Stimulated activated CD4-positive, alpha-beta T cell treated with anti-CD3 and anti-CD28 coated beads, Interleukin-4, amount 100 ng/mL, for 1 hour (primary cell): ENCODE data around the gene ACOXL.

Experiments used
- DNase-seq: peaks from one replicate; pipeline ENCODE4 v3.0.0-alpha.2; 2020

Gene ACOXL

DNA sequence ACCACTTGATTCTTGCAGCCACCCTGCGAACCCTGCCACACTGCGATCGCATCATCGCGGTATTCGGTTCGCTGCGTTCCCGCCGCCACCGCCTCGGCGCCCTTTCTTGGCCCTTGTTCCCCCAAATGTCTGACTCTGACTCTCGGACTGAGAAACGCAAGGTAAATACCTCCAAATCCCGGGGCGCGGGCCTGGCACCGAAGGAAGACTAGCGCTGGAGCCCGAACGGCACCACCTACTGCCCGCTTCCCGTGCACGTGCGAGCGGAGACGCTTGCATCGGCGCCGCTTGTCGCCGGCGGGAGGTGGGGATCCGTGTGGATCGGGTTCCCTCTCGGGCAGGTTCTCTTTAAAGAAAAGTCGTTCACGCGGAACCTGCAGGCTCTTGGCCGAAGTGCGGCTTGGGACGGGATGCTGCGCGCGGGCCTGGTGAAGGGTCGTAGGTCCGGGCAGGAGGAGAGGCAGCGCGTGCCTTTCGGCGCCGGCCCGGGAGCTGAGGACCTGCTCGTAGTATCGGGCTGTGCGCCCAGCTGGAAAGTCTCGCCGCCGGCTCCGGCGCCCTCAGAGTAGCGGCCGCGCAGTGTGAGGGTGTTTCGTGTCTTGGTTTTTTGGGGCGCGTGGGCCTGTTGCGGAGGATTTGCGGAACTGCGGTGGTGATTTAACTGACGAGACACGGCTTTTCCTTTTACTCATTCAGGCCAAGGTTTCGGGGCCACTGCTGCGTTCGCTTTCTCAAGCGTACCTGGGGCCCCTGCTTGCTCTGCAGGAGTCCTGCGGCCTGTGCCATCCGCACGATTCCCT lies 388.9 kb downstream of the ACOXL start:
- peak; percentile 50 for DNase-seq

DNA sequence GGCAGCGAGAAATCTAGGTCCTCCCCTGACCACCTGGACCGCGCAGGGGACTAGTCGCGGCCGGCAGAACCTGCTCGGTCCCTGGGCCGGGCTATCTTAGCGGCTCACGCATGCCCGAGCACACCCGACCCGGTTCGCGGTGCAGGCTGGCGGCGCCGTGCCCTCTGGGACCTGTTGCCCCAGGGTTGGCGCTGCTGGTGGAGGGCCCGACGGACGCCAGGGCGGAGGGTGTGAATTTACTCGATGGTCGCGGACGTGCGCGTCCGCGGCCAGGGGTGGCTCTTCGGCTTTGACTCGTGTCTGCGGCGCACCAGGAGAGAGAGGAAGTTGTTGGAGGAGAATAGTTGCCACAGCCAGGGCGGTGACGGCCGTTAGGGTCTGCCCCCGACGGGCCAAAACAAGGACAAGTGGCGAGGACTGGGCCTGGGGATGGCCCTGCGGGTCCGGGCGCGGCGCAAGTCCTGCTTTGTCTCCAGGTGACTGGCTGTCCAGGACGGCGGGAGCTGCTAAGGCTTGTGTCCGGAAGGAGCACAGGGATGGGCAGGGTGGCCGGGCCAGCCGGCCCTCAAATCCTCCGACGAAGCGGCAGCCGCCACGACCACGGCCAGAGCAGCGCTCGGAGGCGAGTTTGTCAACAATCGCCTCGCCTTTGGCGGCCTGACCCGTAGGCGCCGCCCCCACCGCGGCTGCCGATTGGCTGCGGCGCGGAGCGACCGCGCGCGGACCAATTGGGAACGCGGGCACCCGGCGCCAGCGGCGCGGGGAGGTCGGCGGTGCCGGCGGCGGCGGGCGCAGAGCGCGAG lies 389.7 kb downstream of the ACOXL start:
- DNase-seq: peak; percentile 79

DNA sequence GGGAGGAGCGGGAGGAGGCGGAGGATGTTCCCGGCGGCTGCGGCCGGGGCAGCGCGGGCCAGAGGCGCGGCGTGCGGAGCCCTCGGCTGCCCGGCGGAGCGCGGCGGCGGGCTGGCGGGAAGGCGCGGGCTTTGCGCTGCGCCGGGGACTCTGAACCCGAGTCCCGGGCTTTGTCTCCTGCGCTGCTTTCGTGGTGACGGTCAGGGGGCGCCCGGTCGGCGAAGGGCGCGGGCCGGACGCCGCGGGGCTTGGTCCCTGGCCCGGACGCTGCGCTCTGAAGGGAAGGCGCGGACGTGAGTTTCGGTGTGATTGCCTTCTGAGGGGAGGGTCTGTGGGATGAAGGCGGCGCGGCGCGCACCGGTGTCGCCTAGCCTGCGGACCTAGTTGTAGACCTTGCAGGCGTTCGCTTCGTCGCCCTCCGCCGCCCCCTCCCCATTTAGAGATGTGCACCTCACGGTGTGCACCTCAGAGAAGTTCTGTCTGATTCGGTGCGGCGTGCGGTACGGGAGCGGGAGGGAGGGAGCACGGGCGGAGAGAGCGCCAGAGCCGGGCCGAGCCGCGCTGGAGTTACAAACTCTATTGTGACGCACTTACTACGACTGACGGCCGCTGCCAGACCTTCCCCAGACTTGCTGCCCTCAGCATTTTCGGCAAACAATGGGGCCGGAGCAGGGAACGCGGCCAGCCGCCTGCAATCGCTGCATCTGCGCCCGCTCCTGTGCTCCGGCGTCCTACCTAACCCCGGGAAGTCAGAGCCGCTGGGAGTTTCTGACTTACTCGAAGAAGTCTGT lies 390.5 kb downstream of the ACOXL start:
- peak; percentile 33 for DNase-seq

DNA sequence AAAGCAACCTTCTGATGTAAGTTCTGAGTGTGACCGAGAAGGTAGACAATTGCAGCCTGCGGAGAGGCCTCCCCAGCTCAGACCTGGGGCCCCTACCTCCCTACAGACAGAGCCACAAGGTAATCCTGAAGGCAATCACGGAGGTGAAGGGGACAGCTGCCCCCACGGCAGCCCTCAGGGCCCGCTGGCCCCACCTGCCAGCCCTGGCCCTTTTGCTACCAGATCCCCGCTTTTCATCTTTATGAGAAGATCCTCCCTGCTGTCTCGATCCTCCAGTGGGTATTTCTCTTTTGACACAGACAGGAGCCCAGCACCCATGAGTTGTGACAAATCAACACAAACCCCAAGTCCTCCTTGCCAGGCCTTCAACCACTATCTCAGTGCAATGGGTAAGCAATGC lies 391.4 kb downstream of the ACOXL start:
- no peak for DNase-seq

DNA sequence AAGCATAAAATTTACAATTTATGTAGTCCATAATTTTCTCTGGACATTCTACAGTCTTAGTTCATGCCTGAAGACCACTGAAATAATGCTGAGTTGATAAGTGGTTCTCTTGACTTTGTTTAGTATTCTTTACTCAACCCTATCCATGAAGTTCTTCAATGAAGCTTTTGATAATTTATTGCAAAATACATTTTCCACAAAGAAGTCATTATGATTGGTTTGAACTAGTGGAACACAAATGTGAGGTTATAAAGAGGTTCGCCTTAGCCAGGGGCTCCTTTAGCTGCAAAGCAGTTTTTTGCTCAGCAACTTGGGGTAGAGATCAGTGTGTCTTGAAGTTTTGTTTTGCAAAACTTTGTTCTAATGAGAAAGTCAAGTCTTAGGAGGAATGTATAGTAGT lies 394.2 kb downstream of the ACOXL start:
- DNase-seq: no peak

DNA sequence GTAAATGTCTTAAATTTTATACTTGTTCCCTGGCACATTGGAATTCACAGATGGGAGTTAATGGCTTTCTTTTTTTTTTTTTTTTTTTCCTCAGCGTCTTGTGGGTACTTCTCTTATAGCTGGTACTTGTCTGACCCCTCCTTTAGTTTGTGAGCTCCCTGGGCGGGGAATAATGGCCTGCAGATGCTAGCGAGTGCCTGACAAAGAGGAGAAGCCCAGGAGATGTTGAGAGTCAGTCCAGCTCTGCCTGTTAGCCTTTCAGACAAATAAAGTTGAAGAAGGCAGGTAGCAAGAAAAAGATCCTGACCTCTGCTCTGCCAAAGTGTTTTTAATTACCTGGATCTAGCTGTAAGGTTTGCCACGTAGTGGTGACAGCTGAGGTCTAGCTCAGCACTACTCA lies 395.0 kb downstream of the ACOXL start:
- no peak for DNase-seq

DNA sequence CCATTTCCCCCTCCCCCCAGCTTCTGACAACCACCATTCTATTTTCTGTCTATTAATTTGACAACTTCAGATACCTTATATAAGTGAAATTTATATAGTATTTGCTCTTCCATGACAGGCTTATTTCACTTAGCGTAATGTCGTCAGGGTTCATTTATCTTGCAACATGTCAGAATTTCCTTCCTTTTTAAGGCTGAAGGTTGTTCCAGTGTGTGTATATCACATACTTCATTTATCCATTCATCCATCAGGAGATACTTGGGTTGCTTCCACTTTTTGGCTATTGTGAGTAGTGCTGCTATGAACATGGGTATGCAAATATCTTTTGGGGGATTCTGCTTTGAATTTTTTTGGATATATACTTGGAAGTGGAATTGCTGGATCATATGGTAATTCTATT lies 395.7 kb downstream of the ACOXL start:
- DNase-seq: no peak

DNA sequence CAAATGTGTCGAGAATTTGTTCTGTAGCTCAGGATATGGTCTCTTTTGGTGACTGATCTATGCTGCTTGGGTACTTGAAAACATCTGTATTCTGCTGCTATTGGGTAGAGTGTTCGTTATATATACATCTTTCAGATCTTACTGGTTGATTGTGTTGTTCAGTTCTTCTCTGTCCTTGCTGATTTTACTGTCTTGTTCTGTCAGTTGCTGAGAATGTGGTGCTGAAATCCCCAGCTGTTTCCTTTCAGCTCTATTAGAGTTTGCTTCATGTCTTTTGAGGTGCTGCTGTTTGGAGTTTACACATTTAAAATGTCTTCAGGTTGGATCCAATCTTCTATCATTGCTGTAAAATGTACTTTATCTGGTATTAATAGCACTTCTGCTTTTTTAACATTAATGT lies 401.2 kb downstream of the ACOXL start:
- DNase-seq: no peak

DNA sequence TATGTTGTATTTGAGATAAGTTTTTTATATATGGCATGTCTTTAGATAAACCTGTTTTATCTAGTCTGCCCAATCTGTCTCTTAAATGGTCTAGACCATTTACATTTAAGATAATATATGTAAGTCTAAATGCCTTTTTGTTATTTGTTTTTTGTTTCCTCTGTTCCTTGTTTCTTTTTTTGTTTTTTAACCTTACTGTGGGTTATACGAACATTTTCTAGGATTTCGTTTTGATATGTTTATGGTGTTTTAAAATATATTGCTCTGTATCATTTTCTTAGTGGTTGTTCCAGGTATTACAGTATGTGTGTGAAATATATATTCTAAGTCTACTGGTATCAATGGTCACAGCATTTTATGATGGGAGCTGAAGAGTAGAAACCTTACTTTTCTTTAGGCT lies 401.7 kb downstream of the ACOXL start:
- DNase-seq: no peak

DNA sequence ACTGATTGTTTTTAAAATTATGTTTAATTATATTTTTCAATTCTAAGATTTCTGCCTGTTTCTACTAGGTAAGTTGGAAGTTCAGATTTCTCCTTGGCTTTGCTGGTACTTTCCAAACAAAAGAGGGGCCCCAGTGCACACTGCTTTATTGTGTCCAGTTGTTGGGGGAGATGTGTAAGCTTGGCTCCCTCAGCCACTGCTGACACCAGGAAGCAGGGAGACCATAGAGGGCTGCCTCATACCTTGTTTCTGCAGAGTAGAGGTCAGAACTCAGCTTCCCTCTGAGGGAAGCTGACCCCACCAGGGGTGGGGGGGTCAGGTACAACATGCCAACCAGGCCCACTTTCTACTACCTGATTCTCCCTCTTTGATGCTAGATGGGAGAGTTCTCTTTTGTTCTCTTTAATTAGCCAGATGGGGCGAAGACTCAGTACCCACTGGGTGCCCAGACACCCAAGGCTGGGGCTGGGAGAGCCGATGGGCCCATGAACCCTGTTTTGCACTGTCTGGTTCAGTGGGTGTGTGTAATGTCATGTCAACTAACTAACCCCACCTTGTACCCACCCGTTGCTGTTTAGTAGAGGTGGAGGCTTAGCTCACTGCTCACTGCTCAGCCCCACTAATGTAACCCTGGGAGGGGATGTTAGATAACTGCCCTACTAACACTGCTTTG lies 403.0 kb downstream of the ACOXL start:
- no peak for DNase-seq

DNA sequence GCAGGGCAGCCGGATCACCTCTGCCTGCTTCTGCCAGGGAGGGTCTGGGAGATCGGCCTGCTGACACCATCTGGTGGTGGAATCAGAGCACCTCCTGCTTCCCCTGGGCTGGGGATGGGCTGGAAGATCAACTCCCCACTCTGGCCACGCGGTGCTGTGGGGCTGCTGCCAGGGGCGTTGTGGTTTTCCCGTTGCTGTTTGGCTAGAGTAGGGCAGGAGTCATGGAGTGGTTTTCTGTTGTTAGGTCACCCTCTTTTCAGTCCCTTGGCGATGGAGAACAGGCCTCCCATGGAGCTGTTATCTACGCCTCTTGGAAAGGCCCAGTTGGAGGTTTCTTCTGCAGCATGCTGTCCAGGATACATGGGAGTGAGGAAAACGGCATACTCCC lies 403.5 kb downstream of the ACOXL start:
- DNase-seq: no peak

DNA sequence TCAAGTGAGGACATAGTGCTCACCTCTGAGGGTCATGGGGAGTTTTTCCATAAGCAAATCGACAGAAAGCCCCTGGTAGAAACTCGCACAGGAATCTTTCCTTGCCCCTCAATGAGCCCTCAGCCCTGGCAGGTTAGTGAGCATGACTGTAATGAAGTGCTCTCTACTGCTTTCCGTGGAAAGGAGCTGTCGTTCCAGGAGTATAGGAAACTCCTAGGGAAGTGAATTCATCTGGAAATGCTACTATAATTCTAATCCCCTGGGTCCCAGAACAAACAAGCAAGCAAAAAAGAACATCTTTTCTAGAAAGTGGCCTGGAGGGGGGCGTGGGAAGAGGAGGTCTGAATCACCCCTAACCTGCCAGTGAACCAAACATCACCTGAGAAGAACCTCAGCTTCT lies 406.5 kb downstream of the ACOXL start:
- DNase-seq: no peak

DNA sequence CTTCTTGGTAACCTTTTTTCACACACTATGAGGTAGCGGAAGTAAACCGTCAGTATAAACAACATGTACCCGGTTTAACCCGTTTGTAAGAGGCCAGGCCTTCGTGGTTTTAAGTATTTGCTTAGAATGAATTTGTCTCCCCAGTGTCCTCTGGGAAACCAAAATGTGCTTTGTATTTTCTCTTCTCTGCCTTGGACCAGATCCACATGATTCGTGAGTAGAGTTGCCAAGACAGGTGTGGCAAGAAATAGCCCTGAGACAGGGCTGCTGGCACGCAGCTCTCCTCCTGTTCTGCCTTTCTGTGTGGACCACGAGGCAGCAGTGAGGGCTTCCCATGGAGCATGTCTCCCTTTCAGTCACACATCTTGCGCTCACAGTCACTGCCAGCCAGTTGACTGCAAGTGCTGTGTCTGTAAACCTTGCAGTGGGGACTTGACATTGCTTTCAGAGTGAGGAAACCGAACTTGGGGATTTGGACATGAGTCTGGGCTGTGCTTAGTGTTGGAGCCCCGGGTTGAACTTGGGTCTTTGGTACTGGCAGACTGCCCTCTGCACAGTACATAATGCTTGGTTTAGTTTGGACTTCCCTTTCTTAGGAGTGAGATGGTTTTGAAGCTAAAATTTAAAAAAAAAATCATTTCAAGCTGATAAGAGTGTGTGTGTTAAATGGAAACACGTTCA lies 407.4 kb downstream of the ACOXL start:
- DNase-seq: no peak

DNA sequence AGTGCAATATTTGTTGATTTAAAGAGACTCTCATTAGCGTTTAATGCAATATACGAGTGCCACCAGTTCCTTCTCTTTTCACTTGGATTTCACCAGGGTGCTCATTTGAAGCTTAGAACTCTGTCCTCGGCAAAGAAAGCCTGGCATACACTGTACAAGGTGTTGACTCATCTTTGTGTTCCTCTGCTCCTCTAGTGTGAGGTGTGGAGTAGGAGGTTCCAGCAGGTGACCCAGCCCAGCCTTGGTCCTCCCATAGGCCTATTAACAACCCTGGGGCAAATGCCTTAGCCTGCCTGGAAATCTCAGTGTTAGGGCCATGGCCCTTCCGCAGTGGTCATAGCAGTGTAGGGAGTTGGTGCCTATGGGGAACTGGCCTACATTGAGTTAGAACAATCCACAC lies 408.4 kb downstream of the ACOXL start:
- no peak for DNase-seq

DNA sequence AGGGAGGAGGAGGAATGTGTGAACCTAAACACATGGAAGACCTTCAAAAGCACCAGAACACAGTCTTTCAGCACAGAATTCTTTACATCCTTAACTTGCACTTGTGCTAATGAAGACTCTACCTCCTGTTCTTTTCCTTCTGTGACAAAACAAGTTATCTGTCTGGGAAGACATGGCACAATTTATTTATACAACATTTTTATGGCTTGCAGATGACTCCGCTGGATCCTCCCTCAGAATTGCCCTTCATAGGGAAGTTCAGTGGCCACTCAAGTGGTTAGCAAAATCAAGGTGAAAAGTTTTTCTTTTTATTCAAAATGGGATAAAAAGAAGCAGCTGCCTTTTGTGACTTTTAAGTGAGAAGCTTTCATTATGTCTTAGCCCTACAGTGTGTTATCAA lies 409.7 kb downstream of the ACOXL start:
- DNase-seq: no peak

DNA sequence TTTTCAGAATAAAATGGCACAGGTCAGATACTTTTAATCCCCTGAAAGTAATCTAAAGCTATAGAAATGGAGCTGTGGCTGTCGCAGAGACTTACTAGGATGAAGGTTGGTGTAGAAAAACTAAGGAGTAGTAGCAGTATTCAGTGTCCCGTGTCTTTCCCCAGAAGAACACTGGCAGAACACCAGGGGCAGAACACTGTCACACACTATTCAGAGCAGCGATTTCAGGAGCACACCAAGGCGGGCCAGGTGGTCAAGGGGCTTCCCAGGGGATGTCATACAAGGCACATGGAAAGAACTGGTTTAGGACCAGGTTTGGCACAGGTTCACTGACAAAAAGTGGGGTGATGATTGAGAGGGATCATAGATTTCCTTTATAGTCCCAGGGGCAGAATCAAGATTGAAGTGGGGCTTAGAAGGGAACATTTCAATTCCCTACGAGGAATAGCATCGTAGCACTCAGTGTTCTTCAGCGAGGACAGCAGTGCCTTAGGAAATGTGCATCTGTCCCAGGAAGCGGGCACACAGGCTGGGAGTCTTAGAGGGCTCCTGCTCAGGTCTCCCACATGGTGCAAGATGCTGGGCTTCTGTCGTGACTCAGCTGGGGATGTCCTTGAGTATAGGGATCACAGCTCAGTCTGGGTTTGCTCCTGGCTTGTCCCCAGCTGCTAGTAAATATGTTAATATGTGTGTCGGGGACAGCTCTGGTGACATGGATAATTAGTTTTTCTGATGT lies 410.9 kb downstream of the ACOXL start:
- DNase-seq: no peak

DNA sequence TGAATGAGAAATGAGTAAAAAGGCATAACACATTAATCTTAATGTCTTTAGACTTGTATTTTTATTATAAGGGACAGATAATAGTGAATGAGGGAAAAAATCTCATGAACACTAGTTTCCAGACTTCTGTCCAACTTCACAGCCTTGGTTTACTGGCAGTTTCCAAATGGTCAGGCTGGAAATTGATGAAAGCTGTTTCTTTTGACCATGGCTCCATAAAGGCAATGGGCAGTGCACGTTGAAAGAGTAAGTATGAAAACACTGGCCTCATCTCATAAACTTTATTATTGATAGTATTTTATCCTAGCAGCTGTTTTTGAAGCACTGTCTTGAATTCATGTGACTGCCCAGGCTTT lies 411.4 kb downstream of the ACOXL start:
- DNase-seq: no peak

DNA sequence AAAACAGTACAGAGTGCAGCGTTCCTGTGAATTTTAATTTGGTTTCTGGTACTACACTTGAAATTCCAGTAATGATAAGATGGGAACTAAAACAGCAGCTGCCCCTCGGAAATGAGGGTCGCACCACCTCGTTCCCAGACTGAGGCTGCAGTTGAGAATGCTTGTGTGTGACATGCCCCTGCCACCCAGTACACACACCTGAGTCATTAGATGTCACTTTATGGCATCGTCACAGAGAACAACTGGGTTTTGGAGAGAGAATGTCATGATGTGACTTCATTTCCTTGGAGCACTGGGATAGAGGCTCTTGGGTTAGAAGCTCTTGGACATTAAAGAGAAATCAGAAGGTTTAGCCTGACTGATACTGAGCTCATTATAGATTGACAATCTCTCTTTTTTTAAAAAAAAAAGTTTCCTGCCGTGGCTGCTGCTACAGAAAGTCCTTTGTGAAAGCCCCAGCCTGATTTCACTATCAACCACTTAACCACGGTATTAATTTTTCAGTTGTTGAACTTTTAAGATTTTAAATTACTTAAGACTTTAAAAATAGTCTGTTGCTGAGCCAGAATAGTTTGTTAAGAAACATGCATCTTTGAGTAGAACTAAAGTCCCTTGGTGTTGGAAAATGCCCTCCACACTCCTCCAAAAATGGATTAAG lies 412.9 kb downstream of the ACOXL start:
- no peak for DNase-seq

DNA sequence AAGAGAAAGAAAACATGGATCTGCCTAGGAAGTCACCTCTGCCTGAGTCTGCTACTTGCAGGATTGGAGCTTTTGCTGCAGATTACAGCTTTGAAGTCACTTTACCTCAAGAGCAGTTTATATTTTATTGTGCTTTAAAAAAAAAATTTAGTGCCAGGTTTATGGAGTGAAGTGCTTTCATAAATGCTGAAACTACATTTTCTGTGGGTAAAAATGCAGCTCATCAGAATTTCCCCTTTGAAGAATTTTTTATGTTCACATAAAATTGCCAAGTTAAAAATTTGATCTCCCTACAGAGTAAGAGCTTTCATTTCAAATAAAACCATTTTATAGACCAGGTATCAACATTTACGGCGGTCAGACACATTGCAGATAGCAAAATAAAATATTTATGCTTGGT lies 413.6 kb downstream of the ACOXL start:
- no peak for DNase-seq

DNA sequence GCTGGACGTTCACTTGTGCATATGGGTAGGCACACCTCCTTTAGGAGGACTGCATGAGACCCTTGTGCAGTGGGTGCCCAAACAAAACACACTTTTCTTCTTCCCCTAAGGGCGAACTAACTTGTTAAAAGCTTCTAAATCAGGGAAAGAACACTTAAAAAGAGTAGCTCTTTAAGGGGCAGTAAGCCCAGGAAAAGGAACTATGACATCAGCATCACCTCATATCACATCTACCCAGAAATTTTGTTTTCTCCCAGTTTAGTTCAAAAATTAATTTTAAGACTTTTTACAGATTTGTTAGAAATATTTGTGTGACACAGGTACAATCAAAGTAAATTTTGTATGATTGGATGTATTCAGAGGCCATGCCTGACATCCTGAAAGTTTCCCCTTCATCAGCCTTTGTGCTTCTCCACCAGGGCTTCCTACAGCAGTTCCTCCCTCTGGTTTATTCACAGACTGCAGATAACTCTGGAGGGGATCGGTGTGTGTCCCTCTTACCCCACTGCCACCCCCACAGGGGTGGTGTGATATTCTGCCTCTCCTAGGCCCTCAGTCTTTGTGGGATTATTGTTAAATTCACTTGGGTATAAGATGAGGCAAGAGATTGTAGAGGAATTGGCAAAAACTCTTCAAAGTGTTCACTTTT lies 416.0 kb downstream of the ACOXL start:
- no peak for DNase-seq

DNA sequence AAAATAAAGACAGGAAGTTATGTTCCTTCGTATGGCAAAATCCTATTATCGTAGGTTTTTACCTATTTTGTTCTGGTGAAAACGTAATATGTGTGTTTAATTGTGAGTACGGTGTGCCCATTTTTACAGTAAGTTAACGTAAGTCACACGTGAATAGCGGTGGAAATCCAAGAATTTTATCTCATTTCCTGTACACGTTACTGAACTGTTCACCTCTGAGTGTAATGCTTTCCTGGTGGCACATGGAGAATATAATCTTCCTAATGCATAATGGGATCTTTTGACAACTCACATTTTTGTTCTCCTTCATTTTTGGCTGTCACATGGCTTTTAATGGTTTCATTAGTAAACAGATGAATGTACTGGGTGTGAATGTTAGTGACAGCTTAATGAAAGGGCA lies 416.6 kb downstream of the ACOXL start:
- DNase-seq: no peak
